NCI-H226 (cell line): ENCODE results near the gene TSNAXIP1.
"Not testable (repeated sequence)": the region's sequence is repeated elsewhere in the genome, so short reads cannot be mapped to it uniquely, and the experiment has no call there.

ENCODE experiments used
- DNase-seq: peaks from one replicate; pipeline ENCODE4 v3.0.0-alpha.2; 2015

Gene TSNAXIP1

DNA sequence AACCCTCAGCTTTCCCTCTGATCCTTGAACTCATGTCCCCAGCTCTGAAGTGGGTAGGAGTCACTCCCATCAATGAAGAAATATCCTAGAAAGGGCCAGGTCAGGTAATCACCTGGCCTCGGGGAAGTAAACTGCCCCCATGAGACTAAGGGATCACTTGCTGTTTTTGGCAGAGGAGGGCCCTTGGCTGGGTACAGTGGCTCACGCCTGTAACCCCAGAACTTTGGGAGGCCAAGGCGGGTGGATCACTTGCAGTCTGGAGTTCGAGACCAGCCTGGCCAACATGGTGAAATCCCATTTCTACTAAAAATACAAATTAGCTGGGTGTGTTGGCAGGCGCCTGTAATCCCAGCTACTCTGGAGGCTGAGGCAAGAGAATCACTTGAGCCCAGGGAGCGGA is 57.4 kb downstream of the TSNAXIP1 start:
- DNase-seq, result not testable (repeated sequence)

DNA sequence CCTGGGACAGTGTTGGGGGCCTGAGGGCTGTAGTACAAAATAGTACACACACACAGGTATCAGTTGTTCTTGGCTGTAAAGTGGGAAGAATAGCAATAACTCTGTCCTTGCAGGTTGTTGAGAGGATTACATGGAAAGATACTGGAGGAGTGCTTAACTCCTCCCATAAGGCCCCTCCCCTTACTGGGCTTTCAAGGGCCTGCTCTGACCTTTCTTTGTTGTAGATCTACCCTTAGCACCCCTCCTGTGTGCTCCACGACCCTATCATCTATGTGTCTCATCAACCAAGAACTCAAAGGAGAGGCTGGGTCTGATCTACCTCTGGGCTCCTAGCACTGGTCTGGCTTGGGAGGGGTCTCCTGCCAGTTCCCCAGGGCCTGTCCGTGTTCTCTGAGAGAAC is 57.9 kb downstream of the TSNAXIP1 start:
- DNase-seq, result no peak

DNA sequence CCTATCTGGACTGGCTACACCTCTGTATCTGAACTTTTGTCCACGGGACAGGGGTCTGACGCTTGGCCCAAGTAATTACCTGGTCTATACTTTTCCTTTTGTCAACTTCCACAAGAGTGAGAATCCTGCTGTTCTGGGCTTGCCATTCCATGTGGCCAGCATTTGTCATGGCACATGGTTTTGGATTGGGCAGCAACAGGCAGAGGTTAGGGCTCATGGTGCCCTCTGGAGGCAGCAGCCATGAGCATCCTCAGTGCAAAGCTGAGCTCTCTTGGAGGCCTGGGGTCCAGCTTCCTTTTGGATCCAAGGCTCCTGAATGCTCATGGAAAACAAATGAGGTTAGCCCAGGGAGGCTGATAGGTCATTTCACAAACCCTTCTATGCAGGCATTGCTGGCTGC is 58.6 kb downstream of the TSNAXIP1 start:
- no peak for DNase-seq

DNA sequence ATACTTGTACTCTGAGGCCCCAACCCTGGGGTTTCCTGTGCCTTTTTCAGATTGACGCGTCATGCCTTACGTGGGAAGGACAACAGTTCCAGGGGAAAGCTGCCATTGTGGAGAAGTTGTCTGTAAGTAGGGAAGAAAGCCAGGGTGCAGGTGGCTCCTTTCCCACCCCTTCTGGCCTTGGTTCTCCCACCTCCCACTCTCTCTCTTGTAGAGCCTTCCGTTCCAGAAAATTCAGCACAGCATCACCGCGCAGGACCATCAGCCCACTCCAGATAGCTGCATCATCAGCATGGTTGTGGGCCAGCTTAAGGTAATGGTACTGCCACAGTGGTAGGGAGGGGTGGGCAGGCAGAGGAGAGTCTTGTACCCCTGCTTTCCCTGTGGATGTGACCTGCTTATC is 61.6 kb downstream of the TSNAXIP1 start:
- no peak for DNase-seq

DNA sequence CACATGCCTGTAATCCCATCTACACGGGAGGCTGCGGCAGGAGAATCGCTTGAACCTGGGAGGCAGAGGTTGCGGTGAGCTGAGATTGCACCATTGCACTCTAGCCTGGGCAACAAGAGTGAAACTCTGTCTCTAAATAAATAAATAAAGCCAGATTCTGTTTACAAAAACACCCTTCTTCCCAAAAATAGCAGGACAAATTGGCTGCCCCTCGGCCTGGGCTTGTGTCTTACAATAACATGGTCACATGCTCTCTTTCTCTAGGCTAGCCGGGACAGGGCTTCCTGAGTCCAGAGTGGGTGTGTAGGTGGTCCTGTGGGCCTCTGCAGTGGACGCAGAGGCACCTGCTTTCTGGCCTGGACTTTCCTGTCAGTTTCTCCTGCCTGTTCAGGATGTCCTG is 63.0 kb downstream of the TSNAXIP1 start:
- DNase-seq, result no peak

DNA sequence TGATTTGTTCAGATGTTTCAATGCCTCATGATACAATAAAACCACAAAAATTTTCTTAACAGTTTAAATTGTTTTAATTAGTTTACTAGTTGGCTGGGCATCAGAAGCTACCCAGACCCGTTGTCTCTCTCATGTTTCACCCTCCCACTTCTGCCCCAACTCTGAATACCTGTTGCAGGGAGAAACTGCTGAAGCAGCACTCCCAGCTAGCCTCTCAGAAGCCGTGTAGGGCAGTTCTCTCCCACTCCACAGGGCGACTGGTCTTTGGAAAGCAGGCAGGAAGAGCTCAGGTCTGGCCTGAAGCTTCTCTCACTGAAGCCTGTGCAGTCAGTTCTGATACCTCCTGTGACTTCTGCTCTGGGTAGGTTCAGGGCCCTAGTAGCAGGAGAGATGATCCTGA is 64.6 kb downstream of the TSNAXIP1 start:
- DNase-seq, result no peak

DNA sequence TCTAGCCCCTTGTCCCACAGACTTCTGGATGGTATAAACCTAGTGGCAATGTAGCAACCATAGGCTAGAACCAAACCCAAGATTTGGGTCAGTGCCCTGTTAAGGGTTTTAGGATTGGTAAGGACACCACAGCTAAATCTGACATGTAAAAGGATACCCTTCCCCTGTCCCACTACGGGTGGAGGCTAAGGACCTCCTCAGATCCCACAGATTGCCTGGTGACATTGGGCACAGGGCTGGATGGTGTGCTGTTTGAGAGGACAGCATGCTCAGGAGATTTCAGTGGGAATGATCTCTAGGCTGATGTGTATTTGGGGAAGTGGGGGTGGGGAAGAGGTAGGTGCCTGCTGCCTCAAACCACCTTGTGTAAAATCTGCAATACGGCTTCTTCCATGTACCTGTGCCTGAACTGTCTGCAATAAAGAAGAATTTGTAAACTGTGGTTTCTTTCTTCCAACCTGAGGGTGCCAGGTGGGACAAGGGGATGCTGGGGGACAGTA is 65.5 kb downstream of the TSNAXIP1 start:
- no peak for DNase-seq

DNA sequence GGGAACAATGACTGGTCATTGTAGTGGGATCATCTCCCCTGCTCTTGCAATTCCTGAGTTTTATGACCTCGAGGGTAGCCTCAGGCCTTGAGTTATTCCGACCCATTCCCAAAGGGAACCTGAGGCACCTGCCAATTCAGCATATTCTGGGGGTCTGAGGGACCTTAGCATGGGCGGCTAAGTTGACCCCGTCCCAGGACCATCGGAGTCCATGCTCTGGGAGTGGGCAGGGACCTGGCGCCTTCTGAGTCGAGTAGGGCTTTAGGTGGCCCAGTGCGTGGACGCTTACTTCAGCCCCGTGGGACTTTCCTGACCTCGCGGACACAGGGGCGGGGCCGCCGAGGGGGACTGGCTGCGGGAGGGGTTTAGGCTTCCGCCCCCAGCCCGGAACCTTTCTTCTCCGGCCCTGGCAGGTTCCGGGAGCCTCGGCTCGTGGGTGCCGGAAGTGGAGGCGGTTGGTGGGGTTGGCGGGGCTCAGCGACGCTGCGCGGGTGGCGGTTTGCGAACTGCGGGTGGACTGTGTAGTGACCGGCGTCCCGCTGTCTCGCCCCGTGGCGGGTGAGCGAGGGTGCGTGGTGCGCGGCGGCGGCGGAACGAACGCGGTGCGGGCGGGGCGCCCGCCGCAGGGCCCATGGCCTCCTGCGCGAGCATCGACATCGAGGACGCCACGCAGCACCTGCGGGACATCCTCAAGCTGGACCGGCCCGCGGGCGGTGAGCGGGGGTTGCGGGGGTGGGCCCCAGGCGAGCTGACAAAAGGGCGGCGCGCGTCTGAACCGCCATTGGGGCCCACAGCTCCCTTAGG is 66.1 kb downstream of the TSNAXIP1 start, which contains the start of gene EDC4:
Gene EDC4, plus strand, starts transcription at position 422 of the 804 bp plus-strand sequence. Its CDS starts 210 bp downstream, at position 632.
- DNase-seq, result peak; percentile 77

DNA sequence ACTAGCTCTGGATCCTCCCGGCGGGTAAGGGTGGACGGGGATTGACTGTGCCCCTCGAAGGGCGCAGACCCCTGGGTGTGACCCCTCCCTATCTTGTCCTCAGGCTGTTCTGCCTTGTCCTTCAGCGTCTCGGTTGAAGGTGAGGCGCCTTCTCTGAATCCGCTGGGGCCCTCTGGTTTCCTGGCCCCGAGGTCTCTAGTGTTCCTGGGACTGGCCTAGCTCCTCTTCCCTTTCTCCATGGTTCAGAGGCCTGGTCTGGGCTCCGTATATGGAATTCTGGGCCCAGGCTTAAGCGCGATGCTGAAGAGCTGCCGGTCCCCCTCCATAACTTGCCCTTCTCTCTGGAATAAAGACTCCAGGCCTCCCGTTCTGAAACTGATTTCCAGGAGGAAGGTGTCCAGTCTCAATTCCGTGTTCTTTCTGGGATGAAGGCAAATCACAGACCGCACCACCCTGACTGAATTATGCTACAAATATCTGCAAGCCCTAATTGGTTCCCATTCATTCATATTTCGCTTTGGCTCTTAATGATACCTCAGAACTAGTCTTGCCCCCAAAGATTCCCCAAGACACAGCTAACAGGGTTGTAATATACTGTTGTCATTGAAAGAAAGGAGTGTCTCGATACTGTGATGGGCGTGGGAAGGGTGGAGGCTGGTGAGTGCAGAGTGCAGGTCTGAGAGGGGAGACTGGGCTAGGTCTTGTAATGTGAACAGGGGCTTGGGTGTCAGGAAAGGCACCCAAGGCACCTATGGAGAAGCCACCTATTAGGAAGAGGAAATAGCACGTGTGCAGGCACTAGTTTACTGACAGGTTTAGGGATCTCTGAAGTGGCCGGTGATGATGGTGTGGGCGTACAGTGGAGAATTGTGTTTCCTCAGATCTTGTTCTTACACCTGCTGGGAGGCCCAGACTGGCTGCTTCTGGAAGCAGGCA is 67.0 kb downstream of the TSNAXIP1 start:
- no peak for DNase-seq

DNA sequence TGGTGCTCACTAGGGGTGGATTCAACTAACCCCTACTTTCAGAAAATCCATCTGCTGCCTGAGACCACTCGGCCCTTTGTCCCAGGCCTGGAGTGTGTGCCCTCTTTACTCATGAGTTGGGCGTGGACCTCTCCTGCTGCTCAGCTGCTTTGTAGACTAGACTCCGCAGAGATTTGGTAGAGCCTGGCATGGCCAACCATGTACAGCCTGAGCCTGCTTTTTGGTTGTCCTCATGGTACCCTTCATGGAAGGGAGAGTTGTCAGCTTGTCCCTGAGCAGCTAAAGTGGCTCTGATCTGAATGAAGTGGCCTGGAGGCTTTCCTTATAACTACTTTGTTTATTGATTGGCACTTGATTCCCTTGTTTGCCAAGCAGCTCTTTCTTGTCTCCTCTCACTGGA is 67.7 kb downstream of the TSNAXIP1 start:
- DNase-seq, result no peak

DNA sequence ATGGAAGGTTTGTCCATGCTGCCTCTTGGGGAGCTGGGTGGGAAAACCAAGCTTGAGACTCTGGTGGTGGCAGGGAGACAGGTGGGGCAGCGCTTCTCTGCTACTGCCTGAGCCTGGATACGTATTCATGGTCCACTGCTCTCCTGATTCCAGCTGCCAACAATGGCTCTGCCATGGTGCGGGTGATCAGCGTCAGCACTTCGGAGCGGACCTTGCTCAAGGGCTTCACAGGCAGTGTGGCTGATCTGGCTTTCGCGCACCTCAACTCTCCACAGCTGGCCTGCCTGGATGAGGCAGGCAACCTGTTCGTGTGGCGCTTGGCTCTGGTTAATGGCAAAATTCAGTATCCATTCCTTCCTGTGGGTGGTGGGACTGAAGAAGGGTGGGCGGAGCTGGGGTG is 70.4 kb downstream of the TSNAXIP1 start:
- DNase-seq, result no peak
